ENCODE data around the gene P3H4. TPM values are rescaled to one million over a fixed set of nuclear protein-coding genes. Genes with fewer than 3 reads are reported as not detected.
"Not testable (repeated sequence)": the region's sequence is repeated elsewhere in the genome, so short reads cannot be mapped to it uniquely, and the experiment has no call there.

Gene P3H4
- total and polyA plus RNA-seq, 2 donors (not counting 3 experiments of a cell fraction or from before 2014, with no cell fraction given): 39.2 to 58.3 TPM

DNA sequence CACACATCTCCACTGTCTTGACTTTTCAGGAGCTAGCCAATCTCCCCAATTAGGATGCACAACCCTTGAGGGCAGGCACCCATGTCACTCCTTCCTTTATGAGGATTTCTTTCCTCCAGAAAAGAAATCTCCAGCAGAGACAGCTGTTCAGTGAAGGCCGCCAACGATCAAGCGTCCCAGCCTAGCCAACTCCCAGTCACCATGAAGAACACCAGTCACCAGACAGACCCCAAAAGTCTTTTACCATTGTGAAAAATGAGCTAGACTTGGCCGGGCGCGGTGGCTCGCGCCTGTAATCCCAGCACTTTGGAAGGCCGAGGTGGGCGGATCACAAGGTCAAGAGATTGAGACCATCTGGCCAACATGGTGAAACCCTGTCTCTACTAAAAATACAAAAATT lies 18.2 kb upstream of the P3H4 start:
- H3K27me3 ChIP-seq (ENCODE audit: control insufficient read depth in 2 of 2, insufficient read depth in 2 of 2, low read length in 2 of 2); H3K4me3 ChIP-seq (replicated peaks in 1 of 3; ENCODE audit: insufficient read depth in 1 of 3, low read depth in 1 of 3, low read length in 3 of 3); POLR2A ChIA-PET; DNase-seq (ENCODE audit: low read depth, low spot score); H3K9ac ChIP-seq (replicated peaks; ENCODE audit: extremely low read depth, insufficient read depth, low read length); H3K79me2 ChIP-seq (ENCODE audit: control insufficient read depth, insufficient read depth, low read length); BruUV-seq (replicated peaks); H3K9me3 ChIP-seq (replicated peaks; ENCODE audit: control insufficient read depth, insufficient read depth, low read length); intact Hi-C loops (cut with micrococcal nuclease); FAIRE-seq; H4K20me1 ChIP-seq (replicated peaks; ENCODE audit: control insufficient read depth, extremely low read depth, insufficient read depth, low read length); H3K9me1 ChIP-seq (replicated peaks; ENCODE audit: control insufficient read depth, extremely low read depth, insufficient read depth, low read length); H3K4me2 ChIP-seq (ENCODE audit: insufficient read depth, low read length); H3K27ac ChIP-seq (ENCODE audit: insufficient read depth, low read depth, low read length); dilution Hi-C loops (cut with MboI; ENCODE audit: extremely low pct_ligation_motif_present, low sequenced_read_pairs); H2AFZ ChIP-seq (ENCODE audit: low read depth, low read length); H3K4me1 ChIP-seq (ENCODE audit: control insufficient read depth, extremely low read depth, insufficient read depth, low read length): not testable (repeated sequence)
- H3K36me3 ChIP-seq (ENCODE audit: control insufficient read depth in 2 of 2, extremely low read depth in 1 of 2, insufficient read depth in 2 of 2, low read length in 2 of 2): peaks cover 8 to 30% of the 10 kb centered on the region in 2 experiments
- CTCF ChIA-PET: interaction anchor here (0.7 to 1.3 kb wide), 2 partner anchors 12 to 19 kb away, joined by 3 read pairs; partner anchors contain the start of gene P3H4

DNA sequence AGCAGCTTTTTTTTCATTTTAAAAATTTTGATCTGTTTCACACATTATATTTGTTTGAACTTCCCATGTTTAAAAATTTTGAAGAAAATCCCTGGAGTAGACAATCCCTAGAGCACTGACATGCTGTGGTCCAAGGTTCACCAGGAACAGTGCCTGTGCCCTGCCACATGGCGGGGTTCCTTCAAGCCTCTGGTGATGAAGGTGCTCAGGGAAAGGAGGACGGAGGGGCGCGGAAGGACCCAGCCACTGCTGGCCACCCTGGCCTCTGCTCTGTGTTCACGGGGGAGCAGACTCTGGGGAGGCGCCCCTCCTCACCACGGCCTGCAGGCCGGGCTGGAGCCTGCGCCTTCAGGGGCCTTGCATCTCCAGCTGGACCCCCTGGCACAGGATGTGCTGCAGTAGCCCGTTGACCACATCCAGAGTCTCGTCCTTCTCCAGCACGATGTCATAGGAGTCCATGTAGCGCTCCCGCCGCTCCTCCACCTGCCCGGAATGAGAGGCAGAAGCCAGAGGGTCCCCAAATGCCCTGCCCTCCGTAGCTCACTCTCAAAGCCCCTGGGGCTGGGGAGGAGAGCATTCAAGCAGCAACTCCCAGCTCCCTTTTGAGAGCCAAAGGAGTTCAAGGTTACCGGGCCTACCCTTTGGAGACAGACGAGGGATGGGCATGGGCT lies 13.6 kb upstream of the P3H4 start:
- no TSS peak for BruUV-seq (replicated peaks)
- FAIRE-seq: no peak
- no peak for DNase-seq (ENCODE audit: low read depth, low spot score)
- dilution Hi-C loops (cut with MboI; ENCODE audit: extremely low pct_ligation_motif_present, low sequenced_read_pairs): no loop called here
- H3K4me3 ChIP-seq (replicated peaks in 1 of 3; ENCODE audit: insufficient read depth in 1 of 3, low read depth in 1 of 3, low read length in 3 of 3): no peak overlapping the region
- no peak overlapping the region for H2AFZ ChIP-seq (ENCODE audit: low read depth, low read length)
- H3K9me1 ChIP-seq (replicated peaks; ENCODE audit: control insufficient read depth, extremely low read depth, insufficient read depth, low read length): no peaks in the 10 kb centered on the region
- H3K9ac ChIP-seq (replicated peaks; ENCODE audit: extremely low read depth, insufficient read depth, low read length): no peak overlapping the region
- ChIA-PET CTCF (interaction anchor here (1.3 kb wide), 1 partner anchor 16 kb away, joined by 4 read pairs; no protein-coding TSS in a partner anchor), POLR2A (no interaction called here)
- no peaks in the 10 kb centered on the region for H3K79me2 ChIP-seq (ENCODE audit: control insufficient read depth, insufficient read depth, low read length)
- intact Hi-C loops (cut with micrococcal nuclease): no loop called here
- H3K36me3 ChIP-seq (ENCODE audit: control insufficient read depth in 2 of 2, extremely low read depth in 1 of 2, insufficient read depth in 2 of 2, low read length in 2 of 2): peaks cover 8 to 22% of the 10 kb centered on the region in 2 experiments
- TF ChIP-seq, protein P1, sequence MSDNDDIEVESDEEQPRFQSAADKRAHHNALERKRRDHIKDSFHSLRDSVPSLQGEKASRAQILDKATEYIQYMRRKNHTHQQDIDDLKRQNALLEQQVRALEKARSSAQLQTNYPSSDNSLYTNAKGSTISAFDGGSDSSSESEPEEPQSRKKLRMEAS (IDR thresholded peaks at IDR 0.05; ENCODE audit: insufficient read depth, insufficient read length): no peak
- TF ChIP-seq FOS (IDR thresholded peaks at IDR 0.05; ENCODE audit: borderline replicate concordance, insufficient read depth, low read length) (no peak), JUN (IDR thresholded peaks at IDR 0.05; ENCODE audit: borderline replicate concordance, insufficient read depth, insufficient read length, low read depth) (no peak), POLR2A (IDR thresholded peaks at IDR 0.05; ENCODE audit: low read depth, low read length) (no peak), MYC (IDR thresholded peaks at IDR 0.05; ENCODE audit: low read depth, low read length) (no peak), GATA2 (IDR thresholded peaks at IDR 0.05; ENCODE audit: insufficient read depth, insufficient read length, low read depth, low read length) (no peak), EZH2 (IDR thresholded peaks at IDR 0.05; ENCODE audit: borderline replicate concordance, low read depth, low read length, severe bottlenecking) (no peak), POLR2AphosphoS5 (IDR thresholded peaks at IDR 0.05; ENCODE audit: insufficient read depth, low read depth, low read length) (no peak)
- TF ChIP-seq, protein P2, sequence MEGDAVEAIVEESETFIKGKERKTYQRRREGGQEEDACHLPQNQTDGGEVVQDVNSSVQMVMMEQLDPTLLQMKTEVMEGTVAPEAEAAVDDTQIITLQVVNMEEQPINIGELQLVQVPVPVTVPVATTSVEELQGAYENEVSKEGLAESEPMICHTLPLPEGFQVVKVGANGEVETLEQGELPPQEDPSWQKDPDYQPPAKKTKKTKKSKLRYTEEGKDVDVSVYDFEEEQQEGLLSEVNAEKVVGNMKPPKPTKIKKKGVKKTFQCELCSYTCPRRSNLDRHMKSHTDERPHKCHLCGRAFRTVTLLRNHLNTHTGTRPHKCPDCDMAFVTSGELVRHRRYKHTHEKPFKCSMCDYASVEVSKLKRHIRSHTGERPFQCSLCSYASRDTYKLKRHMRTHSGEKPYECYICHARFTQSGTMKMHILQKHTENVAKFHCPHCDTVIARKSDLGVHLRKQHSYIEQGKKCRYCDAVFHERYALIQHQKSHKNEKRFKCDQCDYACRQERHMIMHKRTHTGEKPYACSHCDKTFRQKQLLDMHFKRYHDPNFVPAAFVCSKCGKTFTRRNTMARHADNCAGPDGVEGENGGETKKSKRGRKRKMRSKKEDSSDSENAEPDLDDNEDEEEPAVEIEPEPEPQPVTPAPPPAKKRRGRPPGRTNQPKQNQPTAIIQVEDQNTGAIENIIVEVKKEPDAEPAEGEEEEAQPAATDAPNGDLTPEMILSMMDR (IDR thresholded peaks at IDR 0.05; ENCODE audit: extremely low read depth in 1 of 2, insufficient read depth in 1 of 2, low read depth in 1 of 2, low read length in 2 of 2): no peak
- no peaks in the 10 kb centered on the region for H3K27me3 ChIP-seq (ENCODE audit: control insufficient read depth in 2 of 2, insufficient read depth in 2 of 2, low read length in 2 of 2)
- no peak overlapping the region for H3K4me2 ChIP-seq (ENCODE audit: insufficient read depth, low read length)
- H4K20me1 ChIP-seq (replicated peaks; ENCODE audit: control insufficient read depth, extremely low read depth, insufficient read depth, low read length): no peaks in the 10 kb centered on the region
- H3K27ac ChIP-seq (ENCODE audit: insufficient read depth, low read depth, low read length): no peak overlapping the region
- H3K9me3 ChIP-seq (replicated peaks; ENCODE audit: control insufficient read depth, insufficient read depth, low read length): no peaks in the 10 kb centered on the region
- no peaks in the 10 kb centered on the region for H3K4me1 ChIP-seq (ENCODE audit: control insufficient read depth, extremely low read depth, insufficient read depth, low read length)

Data from endothelial cell of umbilical vein (primary cell).